ENCODE data around the gene FAAH2. TPM values are rescaled to one million over a fixed set of nuclear protein-coding genes. Genes with fewer than 3 reads are reported as not detected.

The FAAH2 gene
- total RNA-seq, 1 experiment from 2014 or later: 6.4 TPM

GRCh38 chrX:57267308-57267707 lies 19.2 kb upstream of the FAAH2 start:
- no peaks in the 10 kb centered on the region for H4K20me1 ChIP-seq (ENCODE audit: control insufficient read depth, insufficient read depth, insufficient read length)
- H2BK12ac ChIP-seq (ENCODE audit: insufficient read length, low read depth, low read length): no peak overlapping the region
- whole genome bisulfite sequencing (ENCODE audit: extremely low coverage, insufficient read length, low lambda C conversion rate): no CpG with 5 or more reads among the region's 1 CpG
- H3K79me1 ChIP-seq (ENCODE audit: insufficient read depth, low read depth, low read length, poor library complexity, severe bottlenecking): no peaks in the 10 kb centered on the region
- H3K27ac ChIP-seq (ENCODE audit: insufficient read length, low read depth, low read length): no peak overlapping the region
- H3K9me3 ChIP-seq (ENCODE audit: control insufficient read depth, low read depth, low read length): peaks cover 33% of the 10 kb centered on the region
- H3K18ac ChIP-seq (ENCODE audit: insufficient read length, low read depth, low read length): no peak overlapping the region
- peaks cover 3 to 22% (median 9%) of the 10 kb centered on the region in 3 experiments; a peak in 6 of 7 replicates for H3K36me3 Mint-ChIP-seq (ENCODE audit: insufficient read depth in 1 of 3, low read depth in 3 of 3)
- no peak overlapping the region for H3K23ac ChIP-seq (ENCODE audit: insufficient read length, low read depth, low read length)
- H3K23me2 ChIP-seq (ENCODE audit: insufficient read length, low read depth, low read length, poor library complexity, severe bottlenecking): no peaks in the 10 kb centered on the region
- H3K14ac ChIP-seq (ENCODE audit: insufficient read depth, low read length): no peak overlapping the region; the same call in 1 of the 2 replicates
- no peak overlapping the region for H4K8ac ChIP-seq (replicated peaks; ENCODE audit: insufficient read length, low read depth, low read length)
- no peak overlapping the region for H2BK5ac ChIP-seq (ENCODE audit: insufficient read length, low read length)
- H3K79me2 ChIP-seq (ENCODE audit: insufficient read depth, low read length): no peaks in the 10 kb centered on the region
- no peaks in the 10 kb centered on the region for H3K27me3 ChIP-seq (ENCODE audit: insufficient read depth, low read length)
- no peaks in the 10 kb centered on the region for H3K4me1 ChIP-seq (ENCODE audit: insufficient read depth, low read length)
- no peak overlapping the region for H3K4me2 ChIP-seq (ENCODE audit: insufficient read depth, insufficient read length, low read length)
- H2BK120ac ChIP-seq (ENCODE audit: low read depth, low read length, poor library complexity, severe bottlenecking): no peak overlapping the region
- no peak for TF ChIP-seq CTCF (conservative IDR thresholded peaks at IDR 0.05)
- no peak overlapping the region for H3K56ac ChIP-seq (ENCODE audit: insufficient read length, low read depth, low read length)
- H2BK15ac ChIP-seq (ENCODE audit: low read depth, low read length): no peak overlapping the region
- H3K9me3 Mint-ChIP-seq: peaks cover 32 to 35% of the 10 kb centered on the region in 2 experiments
- no peaks in the 10 kb centered on the region for H3K4me1 Mint-ChIP-seq
- H2AFZ ChIP-seq (ENCODE audit: low read length): no peak overlapping the region
- H2BK20ac ChIP-seq (ENCODE audit: low read depth, low read length, poor library complexity, severe bottlenecking): no peak overlapping the region
- H3K27ac Mint-ChIP-seq: no peak overlapping the region
- no peak overlapping the region for H3K9ac ChIP-seq (ENCODE audit: extremely low read depth, insufficient read length, low read length)
- no peaks in the 10 kb centered on the region for H3K27me3 Mint-ChIP-seq (ENCODE audit: low read depth)
- H3K4ac ChIP-seq (ENCODE audit: low read depth, low read length): no peak overlapping the region
- no peak overlapping the region for H2AK5ac ChIP-seq (ENCODE audit: insufficient read length, low read length)
- H3K4me3 Mint-ChIP-seq: no peak overlapping the region
- DNase-seq: no peak
- no peak overlapping the region for H3T11ph ChIP-seq (ENCODE audit: low read length)
- H4K91ac ChIP-seq (ENCODE audit: insufficient read length, low read depth, low read length): no peak overlapping the region
- no peak overlapping the region for H4K5ac ChIP-seq (ENCODE audit: insufficient read length, low read depth, low read length)

All from H9 (cell line).